A673 (cell line): ENCODE results near the gene SHANK3.

Experiments
- EZH2 ChIP-seq: fragments of 200-600 bp; sonication (generic); IDR thresholded peaks from 2 replicates; pipeline ENCODE4 v1.6.1; 2017; ENCODE audit warnings: borderline replicate concordance, low read depth, mild to moderate bottlenecking, mixed read lengths, antibody characterized with exemption, low read length; ENCODE audit not compliant: poor library complexity, severe bottlenecking
- TF ChIP-seq, protein P1 (sequence below): fragments of 300-800, 200-600 bp; sonication (generic); conservative IDR thresholded peaks from 2 replicates; pipeline ENCODE4 v1.5.1; 2017; ENCODE audit warnings: low read depth, mild to moderate bottlenecking, antibody characterized with exemption, low read length, moderate library complexity, mixed read lengths

DNA sequence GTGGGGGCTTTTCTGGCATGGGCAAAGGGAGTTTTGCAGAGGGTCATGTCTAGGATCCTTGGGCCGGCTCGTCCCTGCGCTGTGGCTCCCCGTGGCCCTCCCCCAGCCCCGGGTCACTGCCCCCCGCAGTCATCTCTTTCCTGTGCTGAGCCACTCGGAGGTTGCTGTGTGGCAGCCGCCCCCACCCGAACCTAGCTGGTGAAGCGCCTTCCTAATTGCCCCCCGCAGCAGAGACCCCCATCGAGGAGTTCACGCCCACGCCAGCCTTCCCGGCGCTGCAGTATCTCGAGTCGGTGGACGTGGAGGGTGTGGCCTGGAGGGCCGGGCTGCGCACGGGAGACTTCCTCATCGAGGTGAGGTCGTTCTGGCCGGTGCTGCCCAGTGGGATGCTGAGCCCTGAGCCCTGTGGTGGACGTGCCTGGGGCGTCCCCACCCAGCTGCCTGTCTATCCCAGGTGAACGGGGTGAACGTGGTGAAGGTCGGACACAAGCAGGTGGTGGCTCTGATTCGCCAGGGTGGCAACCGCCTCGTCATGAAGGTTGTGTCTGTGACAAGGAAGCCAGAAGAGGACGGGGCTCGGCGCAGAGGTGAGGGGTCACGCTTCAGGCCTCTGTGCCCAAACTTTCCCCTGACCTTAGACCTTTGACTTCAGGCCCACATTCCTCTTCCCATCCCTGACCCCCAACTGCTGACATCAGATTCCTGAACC, 32.0 kb downstream of the SHANK3 start:
- TF ChIP-seq EZH2 = no peak
- TF ChIP-seq, protein P1, sequence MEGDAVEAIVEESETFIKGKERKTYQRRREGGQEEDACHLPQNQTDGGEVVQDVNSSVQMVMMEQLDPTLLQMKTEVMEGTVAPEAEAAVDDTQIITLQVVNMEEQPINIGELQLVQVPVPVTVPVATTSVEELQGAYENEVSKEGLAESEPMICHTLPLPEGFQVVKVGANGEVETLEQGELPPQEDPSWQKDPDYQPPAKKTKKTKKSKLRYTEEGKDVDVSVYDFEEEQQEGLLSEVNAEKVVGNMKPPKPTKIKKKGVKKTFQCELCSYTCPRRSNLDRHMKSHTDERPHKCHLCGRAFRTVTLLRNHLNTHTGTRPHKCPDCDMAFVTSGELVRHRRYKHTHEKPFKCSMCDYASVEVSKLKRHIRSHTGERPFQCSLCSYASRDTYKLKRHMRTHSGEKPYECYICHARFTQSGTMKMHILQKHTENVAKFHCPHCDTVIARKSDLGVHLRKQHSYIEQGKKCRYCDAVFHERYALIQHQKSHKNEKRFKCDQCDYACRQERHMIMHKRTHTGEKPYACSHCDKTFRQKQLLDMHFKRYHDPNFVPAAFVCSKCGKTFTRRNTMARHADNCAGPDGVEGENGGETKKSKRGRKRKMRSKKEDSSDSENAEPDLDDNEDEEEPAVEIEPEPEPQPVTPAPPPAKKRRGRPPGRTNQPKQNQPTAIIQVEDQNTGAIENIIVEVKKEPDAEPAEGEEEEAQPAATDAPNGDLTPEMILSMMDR = no peak
